Hepatocyte (in vitro differentiated cells): Measurements from ENCODE around the gene NCOR1. TPM values are rescaled to one million over a fixed set of nuclear protein-coding genes. Genes with fewer than 3 reads are reported as not detected.

Experiments
- DNase-seq: peaks from one replicate; pipeline ENCODE4 v3.0.0-alpha.2; 2016; ENCODE audit warnings: low spot score
- H2AFZ ChIP-seq: fragments of 200-600 bp; sonication (generic); 2 replicates; pipeline ENCODE4 v1.6.0; 2016; ENCODE audit warnings: antibody characterized with exemption, mild to moderate bottlenecking
- H3K27ac ChIP-seq: fragments of 200-600 bp; sonication (generic); 2 replicates; pipeline ENCODE4 v1.5.1; 2016; ENCODE audit warnings: mild to moderate bottlenecking
- H3K27me3 ChIP-seq: fragments of 200-600 bp; sonication (generic); 2 replicates; pipeline ENCODE4 v1.6.1; 2016
- H3K36me3 ChIP-seq: fragments of 200-600 bp; sonication (generic); replicated peaks from 2 replicates; pipeline ENCODE4 v1.5.1; 2016; ENCODE audit warnings: low read depth; ENCODE audit not compliant: insufficient read depth
- H3K4me1 ChIP-seq: fragments of 200-600 bp; sonication (generic); 2 replicates; pipeline ENCODE4 v1.5.1; 2016; ENCODE audit warnings: mild to moderate bottlenecking, moderate library complexity; ENCODE audit not compliant: insufficient read depth
- H3K4me2 ChIP-seq: fragments of 200-600 bp; sonication (generic); 2 replicates; pipeline ENCODE4 v1.6.0; 2016
- H3K4me3 ChIP-seq: fragments of 200-600 bp; sonication (generic); 2 replicates; pipeline ENCODE4 v1.5.1; 2016; ENCODE audit warnings: mild to moderate bottlenecking
- H3K79me2 ChIP-seq: fragments of 200-600 bp; sonication (generic); 2 replicates; pipeline ENCODE4 v1.6.0; 2017; ENCODE audit warnings: mild to moderate bottlenecking
- H3K9me2 ChIP-seq: fragments of 200-600 bp; sonication (generic); replicated peaks from 2 replicates; pipeline ENCODE4 v1.6.0; 2017; ENCODE audit warnings: mild to moderate bottlenecking; ENCODE audit not compliant: insufficient read depth
- H3K9me3 ChIP-seq: fragments of 200-600 bp; sonication (generic); 2 replicates; pipeline ENCODE4 v1.5.1; 2016; ENCODE audit warnings: low read depth, mild to moderate bottlenecking
- H4K20me1 ChIP-seq: fragments of 200-600 bp; sonication (generic); 2 replicates; pipeline ENCODE4 v1.6.0; 2016; ENCODE audit warnings: mild to moderate bottlenecking; ENCODE audit not compliant: insufficient read depth, poor library complexity, severe bottlenecking
- EZH2 ChIP-seq: fragments of 200-600 bp; sonication (generic); IDR thresholded peaks from 2 replicates; pipeline ENCODE4 v1.6.1; 2016; ENCODE audit warnings: antibody characterized with exemption, mild to moderate bottlenecking, borderline replicate concordance
- EZH2phosphoT487 ChIP-seq: fragments of 200-600 bp; sonication (generic); IDR thresholded peaks from one replicate; pipeline ENCODE4 v1.6.1; 2018; ENCODE audit warnings: antibody characterized with exemption, mild to moderate bottlenecking, low read depth, moderate library complexity; ENCODE audit not compliant: unreplicated experiment, severe bottlenecking
- WGBS: methylation state at CpG from one replicate; pipeline ENCODE4 v1.1.6; 2016; ENCODE audit warnings: low lambda C conversion rate; ENCODE audit errors: missing lambda C conversion rate; 5-methylcytosine and 5-hydroxymethylcytosine counted together
- polyA plus RNA-seq: library from polyadenylated mRNA; unstranded; fragments of >200 nt; fragmentation: Nextera tagmentation; extraction: Ambion mirVana; gene quantifications from 2 replicates; pipeline ENCODE4 v1.2.1, GENCODE V29; 2016
- total RNA-seq: library from RNA; depleted of rRNA; stranded (reverse); fragments of >200 nt; gene quantifications from 2 replicates; pipeline ENCODE4 v1.2.3, GENCODE V29; 2014
- TF ChIP-seq, protein P1 (sequence below): fragments of 200-600 bp; sonication (generic); IDR thresholded peaks from 2 replicates; pipeline ENCODE4 v1.5.1; 2016; ENCODE audit warnings: antibody characterized with exemption, mild to moderate bottlenecking; ENCODE audit not compliant: poor library complexity

NCOR1 gene
- total and polyA plus RNA-seq, 2 experiments from 2014 or later = 73.7 to 117 TPM

DNA sequence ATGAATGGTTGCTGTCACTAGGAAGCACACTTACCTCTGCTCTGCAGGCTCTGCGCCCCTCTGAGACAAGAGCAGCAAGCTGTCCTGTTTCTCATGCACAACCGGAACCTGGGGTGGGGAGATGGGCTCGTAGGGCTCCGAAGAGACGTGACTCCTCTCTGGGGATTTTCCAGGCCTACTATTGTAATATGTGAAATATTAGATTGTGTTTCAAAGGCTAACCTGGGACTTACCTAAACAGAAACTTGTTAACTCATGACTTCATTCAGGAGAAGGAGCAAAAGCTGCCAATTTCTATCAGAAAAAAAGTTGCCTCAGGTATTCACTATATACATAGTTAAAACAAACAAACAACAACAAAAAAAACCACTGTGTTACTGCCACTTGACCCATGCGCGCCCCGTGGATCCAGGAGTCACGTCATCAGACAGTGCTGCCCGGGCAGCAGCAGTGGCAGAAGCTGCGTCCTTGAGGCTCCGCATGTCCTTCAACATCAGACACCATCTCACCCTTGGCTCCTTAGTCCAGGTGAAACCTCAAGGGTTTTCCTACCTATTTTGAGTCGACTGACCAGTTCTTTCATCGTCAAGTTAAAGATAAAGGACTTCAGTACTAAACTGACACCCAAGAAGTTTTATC, 166.4 kb downstream of the NCOR1 start:
- H3K9me2 ChIP-seq = no peaks in the 10 kb centered on the region
- H3K27me3 ChIP-seq = no peaks in the 10 kb centered on the region
- WGBS = 89% methylated on average over 14 of the region's 14 CpGs
- H3K36me3 ChIP-seq = no peaks in the 10 kb centered on the region
- peaks cover 32% of the 10 kb centered on the region for H3K79me2 ChIP-seq
- no peak overlapping the region for H3K27ac ChIP-seq
- H3K4me3 ChIP-seq = no peak overlapping the region
- TF ChIP-seq, protein P1, sequence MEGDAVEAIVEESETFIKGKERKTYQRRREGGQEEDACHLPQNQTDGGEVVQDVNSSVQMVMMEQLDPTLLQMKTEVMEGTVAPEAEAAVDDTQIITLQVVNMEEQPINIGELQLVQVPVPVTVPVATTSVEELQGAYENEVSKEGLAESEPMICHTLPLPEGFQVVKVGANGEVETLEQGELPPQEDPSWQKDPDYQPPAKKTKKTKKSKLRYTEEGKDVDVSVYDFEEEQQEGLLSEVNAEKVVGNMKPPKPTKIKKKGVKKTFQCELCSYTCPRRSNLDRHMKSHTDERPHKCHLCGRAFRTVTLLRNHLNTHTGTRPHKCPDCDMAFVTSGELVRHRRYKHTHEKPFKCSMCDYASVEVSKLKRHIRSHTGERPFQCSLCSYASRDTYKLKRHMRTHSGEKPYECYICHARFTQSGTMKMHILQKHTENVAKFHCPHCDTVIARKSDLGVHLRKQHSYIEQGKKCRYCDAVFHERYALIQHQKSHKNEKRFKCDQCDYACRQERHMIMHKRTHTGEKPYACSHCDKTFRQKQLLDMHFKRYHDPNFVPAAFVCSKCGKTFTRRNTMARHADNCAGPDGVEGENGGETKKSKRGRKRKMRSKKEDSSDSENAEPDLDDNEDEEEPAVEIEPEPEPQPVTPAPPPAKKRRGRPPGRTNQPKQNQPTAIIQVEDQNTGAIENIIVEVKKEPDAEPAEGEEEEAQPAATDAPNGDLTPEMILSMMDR = no peak
- no peak for TF ChIP-seq EZH2phosphoT487
- no peak for TF ChIP-seq EZH2
- H3K4me1 ChIP-seq = no peaks in the 10 kb centered on the region
- no peak overlapping the region for H3K4me2 ChIP-seq
- DNase-seq = no peak
- H3K9me3 ChIP-seq = no peaks in the 10 kb centered on the region
- no peaks in the 10 kb centered on the region for H4K20me1 ChIP-seq
- no peak overlapping the region for H2AFZ ChIP-seq

DNA sequence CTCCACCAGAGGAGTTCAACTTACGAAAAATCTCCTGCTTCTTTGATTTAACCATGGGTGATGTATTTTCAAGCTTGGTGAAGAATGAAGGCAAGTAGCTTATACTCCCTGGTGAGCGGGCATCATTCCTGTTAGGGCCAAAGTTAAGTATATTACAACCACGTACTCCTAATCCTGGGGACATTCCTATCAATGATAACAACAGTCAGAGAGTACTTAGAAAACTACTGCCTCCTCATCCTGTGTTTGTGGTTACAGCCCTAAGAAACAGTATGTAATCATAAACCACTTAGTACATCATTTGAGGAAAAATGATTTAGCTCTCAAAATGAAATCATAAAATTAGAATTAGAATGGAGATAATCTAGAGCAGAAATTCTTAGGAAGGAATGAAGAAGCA, 168.4 kb downstream of the NCOR1 start:
- H3K79me2 ChIP-seq = peaks cover 15% of the 10 kb centered on the region
- H3K9me2 ChIP-seq = no peaks in the 10 kb centered on the region
- no peak overlapping the region for H2AFZ ChIP-seq
- no peak overlapping the region for H3K4me2 ChIP-seq
- no peaks in the 10 kb centered on the region for H3K4me1 ChIP-seq
- no peaks in the 10 kb centered on the region for H3K36me3 ChIP-seq
- H3K27me3 ChIP-seq = no peaks in the 10 kb centered on the region
- no peak overlapping the region for H3K27ac ChIP-seq
- no peaks in the 10 kb centered on the region for H3K9me3 ChIP-seq
- no peak overlapping the region for H3K4me3 ChIP-seq
- WGBS = 90% methylated on average over 3 of the region's 3 CpGs
- no peaks in the 10 kb centered on the region for H4K20me1 ChIP-seq
- DNase-seq = no peak
- TF ChIP-seq EZH2phosphoT487 (no peak), EZH2 (no peak)
- TF ChIP-seq, protein P1 = no peak

DNA sequence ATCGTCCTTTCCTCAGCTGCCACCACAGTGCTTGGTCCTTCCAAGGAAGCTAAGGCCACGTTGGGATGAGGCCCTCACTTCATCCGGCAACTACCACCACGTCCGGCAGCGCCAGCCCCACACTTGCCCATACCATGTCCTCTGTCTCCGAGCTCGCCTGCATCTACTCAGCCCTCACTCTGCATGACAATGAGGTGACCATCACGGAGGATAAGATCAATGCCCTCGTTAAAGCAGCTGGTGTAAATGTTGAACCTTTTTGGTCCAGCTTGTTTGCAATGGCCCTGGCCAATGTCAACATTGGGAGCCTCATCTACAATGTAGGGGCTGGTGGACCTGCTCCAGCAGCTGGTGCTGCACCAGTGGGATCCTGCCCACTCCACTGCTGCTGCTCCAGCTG, 170.8 kb downstream of the NCOR1 start:
- no peak for DNase-seq
- Histone ChIP-seq H2AFZ (no peak overlapping the region), H3K9me2 (no peaks in the 10 kb centered on the region), H3K4me3 (no peak overlapping the region), H4K20me1 (no peaks in the 10 kb centered on the region), H3K4me1 (no peaks in the 10 kb centered on the region), H3K9me3 (no peaks in the 10 kb centered on the region), H3K4me2 (no peak overlapping the region), H3K36me3 (no peaks in the 10 kb centered on the region), H3K27me3 (no peaks in the 10 kb centered on the region), H3K27ac (no peak overlapping the region), H3K79me2 (no peaks in the 10 kb centered on the region)
- TF ChIP-seq EZH2 = no peak
- TF ChIP-seq EZH2phosphoT487 = no peak
- TF ChIP-seq, protein P1 = no peak
- 90% methylated on average over 10 of the region's 10 CpGs for WGBS
